ENCODE measurements around the gene MFN1.

Gene MFN1

GRCh38 chr3:179347345-179348194 lies at the start of gene MFN1:
Gene MFN1 (plus strand): TSS chr3:179347709. CDS start chr3:179348852, 1,143 bp downstream.
- DNase-seq (ENCODE audit: low read depth): peak; percentile 88
- H3K4me3 ChIP-seq (ENCODE audit: low read length): peak within 1 kb of the TSS; percentile 90
- no peak for TF ChIP-seq CTCF (conservative IDR thresholded peaks at IDR 0.05; ENCODE audit: low read depth, low read length)

- no peak for TF ChIP-seq CTCF (conservative IDR thresholded peaks at IDR 0.05; ENCODE audit: low read depth, low read length)
- DNase-seq (ENCODE audit: low read depth): no peak
- H3K4me3 ChIP-seq (ENCODE audit: low read length): no peak overlapping the region
Measured at GRCh38 chr3:179297971-179298725, 49.4 kb upstream of the MFN1 start.

- TF ChIP-seq CTCF (conservative IDR thresholded peaks at IDR 0.05; ENCODE audit: low read depth, low read length): no peak
- no peak overlapping the region for H3K4me3 ChIP-seq (ENCODE audit: low read length)
- DNase-seq (ENCODE audit: low read depth): no peak
Measured at GRCh38 chr3:179299316-179299715, 48.2 kb upstream of the MFN1 start.

DNA sequence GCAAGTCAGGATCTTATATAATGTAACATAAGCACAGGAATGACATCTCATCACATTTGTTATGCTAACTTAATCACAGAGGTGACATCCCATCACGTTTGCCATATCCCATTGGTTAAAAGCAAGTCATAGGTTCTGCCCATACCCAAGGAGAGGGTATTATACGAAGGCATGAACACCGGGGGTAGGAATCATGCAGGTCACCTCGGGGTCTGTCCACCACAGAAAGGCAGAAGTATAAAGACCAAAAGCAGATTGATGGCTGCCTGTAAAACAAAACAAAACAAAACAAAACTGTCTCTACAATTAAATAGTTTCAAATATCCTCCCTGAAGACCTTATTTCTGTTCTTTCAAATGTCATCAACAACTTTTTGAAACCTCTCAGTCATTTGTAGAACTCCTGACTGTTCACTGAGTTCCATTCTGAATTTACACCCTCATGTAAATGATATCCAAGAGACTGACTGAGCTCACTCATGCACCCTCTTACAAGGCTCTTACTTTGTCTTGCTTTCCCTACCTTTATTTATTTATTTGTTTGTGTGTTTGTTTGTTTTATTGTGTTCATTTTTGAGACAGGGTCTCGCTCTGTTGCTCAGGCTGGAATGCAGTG lies 47.4 kb upstream of the MFN1 start:
- DNase-seq (ENCODE audit: low read depth): no peak
- no peak overlapping the region for H3K4me3 ChIP-seq (ENCODE audit: low read length)
- TF ChIP-seq CTCF (conservative IDR thresholded peaks at IDR 0.05; ENCODE audit: low read depth, low read length): no peak

- H3K4me3 ChIP-seq (ENCODE audit: low read length): no peak overlapping the region
- no peak for TF ChIP-seq CTCF (conservative IDR thresholded peaks at IDR 0.05; ENCODE audit: low read depth, low read length)
- DNase-seq (ENCODE audit: low read depth): no peak
Measured at GRCh38 chr3:179301645-179302044, 45.9 kb upstream of the MFN1 start.

GRCh38 chr3:179302111-179302510 lies 45.4 kb upstream of the MFN1 start:
- no peak for TF ChIP-seq CTCF (conservative IDR thresholded peaks at IDR 0.05; ENCODE audit: low read depth, low read length)
- DNase-seq (ENCODE audit: low read depth): no peak
- H3K4me3 ChIP-seq (ENCODE audit: low read length): no peak overlapping the region
